ENCODE data around the gene TBC1D8B.

- TF ChIP-seq CTCF (IDR thresholded peaks at IDR 0.05): no peak
- TF ChIP-seq EP300 (IDR thresholded peaks at IDR 0.05): no peak
Observed at GRCh38 chrX:106891762-106892460, 89.4 kb downstream of the TBC1D8B start.
